Activated CD8-positive, alpha-beta memory T cell treated with anti-CD3 and anti-CD28 coated beads for 36 hours (primary cell): ENCODE data around the gene WASHC3. TPM values are rescaled to one million over a fixed set of nuclear protein-coding genes. Genes with fewer than 3 reads are reported as not detected.

Experiments
- CTCF ChIA-PET: fragments of 350-600 bp; sonication (Branson Sonifier 250); formaldehyde crosslinking; loops from one replicate; lab custom pipeline; 2021; ENCODE audit warnings: antibody characterized with exemption; lab: Charles Lee
- POLR2A ChIA-PET: fragments of 350-600 bp; sonication (Branson Sonifier 250); formaldehyde crosslinking; loops from one replicate; lab custom pipeline; 2021; ENCODE audit warnings: antibody characterized with exemption; lab: Charles Lee
- total RNA-seq, 2 experiments: library from RNA; stranded (reverse); gene quantifications; one replicate each; pipeline ENCODE4 v1.2.3, GENCODE V29; 2021

WASHC3 gene
- total RNA-seq, 2 experiments from 2014 or later = 37.7 to 42.4 TPM

- POLR2A ChIA-PET = interaction anchor here (0.5 kb wide), 1 partner anchor 133 kb away, joined by 4 read pairs; no protein-coding TSS in a partner anchor
Measured at GRCh38 chr12:101997102-101997501, 64.7 kb downstream of the WASHC3 start.

GRCh38 chr12:101995684-101996083 lies 66.1 kb downstream of the WASHC3 start:
- ChIA-PET POLR2A (no interaction called here), CTCF (no interaction called here)

More at GRCh38 chr12:101997102-101997501, 64.7 kb downstream of the WASHC3 start:
- CTCF ChIA-PET = no interaction called here

GRCh38 chr12:101992091-101992490 lies 69.7 kb downstream of the WASHC3 start:
- ChIA-PET CTCF (no interaction called here), POLR2A (no interaction called here)

GRCh38 chr12:101982307-101982706 lies 79.5 kb downstream of the WASHC3 start:
- CTCF ChIA-PET = no interaction called here
- POLR2A ChIA-PET = no interaction called here

- CTCF ChIA-PET = no interaction called here
Measured at GRCh38 chr12:101981868-101982267, 79.9 kb downstream of the WASHC3 start.

GRCh38 chr12:101968770-101969169 lies 93.0 kb downstream of the WASHC3 start:
- CTCF ChIA-PET = no interaction called here
- POLR2A ChIA-PET = no interaction called here

More at GRCh38 chr12:101981868-101982267, 79.9 kb downstream of the WASHC3 start:
- POLR2A ChIA-PET = no interaction called here

- POLR2A ChIA-PET = no interaction called here
Measured at GRCh38 chr12:101967506-101967905, 94.3 kb downstream of the WASHC3 start.

GRCh38 chr12:101966496-101966895 lies 95.3 kb downstream of the WASHC3 start:
- ChIA-PET POLR2A (no interaction called here), CTCF (no interaction called here)

More at GRCh38 chr12:101967506-101967905, 94.3 kb downstream of the WASHC3 start:
- CTCF ChIA-PET = no interaction called here

GRCh38 chr12:101963697-101964096 lies 98.1 kb downstream of the WASHC3 start:
- ChIA-PET CTCF (no interaction called here), POLR2A (no interaction called here)

Other genes starting within 250 kb of the WASHC3 start
- 10 to 100 TPM; 73.1 to 73.8 TPM for gene GNPTAB, start 231.0 kb downstream of the WASHC3 start, total RNA-seq
- gene DRAM1, start 184.4 kb downstream of the WASHC3 start, total RNA-seq = 1 to 10 TPM; 4.9 to 6.0 TPM
- gene NUP37, start 58.1 kb upstream of the WASHC3 start, total RNA-seq = 10 to 100 TPM; 90.3 to 92.6 TPM
- gene PARPBP, start 58.2 kb upstream of the WASHC3 start, total RNA-seq = 10 to 100 TPM; 21.9 to 24.3 TPM
- 1 to 10 TPM; 1.6 to 1.8 TPM for gene PMCH, start 135.8 kb upstream of the WASHC3 start, total RNA-seq